Right lobe of liver (tissue), 6 donors: Measurements from ENCODE around the gene R3HCC1L. TPM values are rescaled to one million over a fixed set of nuclear protein-coding genes. Genes with fewer than 3 reads are reported as not detected.

Experiments used
- ATAC-seq, 4 donors: fragments of 200-7000 bp; cut with Tn5 transposase; one replicate each; pipeline ENCODE4 v1.9.1; 2020; ENCODE audit warnings: mild to moderate bottlenecking in 4 of 4, moderate library complexity in 4 of 4
- DNase-seq, 3 donors: peaks; one replicate each; pipeline ENCODE4 v3.0.0-alpha.2; 2020
- H3K27ac ChIP-seq, 3 donors: fragments of 200-600 bp; one replicate each; pipeline ENCODE4 v1.8.0; 2022
- H3K27me3 ChIP-seq, 2 donors: fragments of 200-600 bp; one replicate each; pipeline ENCODE4 v1.8.0; 2022
- H3K36me3 ChIP-seq, 4 donors: fragments of 200-600 bp; sonication (generic) in 1 of 4; one replicate each; pipeline versions ENCODE4 v1.5.1 to v1.8.0; 2017 to 2022; ENCODE audit warnings: control low read depth in 1 of 4
- H3K4me1 ChIP-seq, 4 donors: fragments of 200-600 bp; sonication (generic) in 1 of 4; one replicate each; pipeline versions ENCODE4 v1.5.1 to v1.8.0; 2017 to 2022; ENCODE audit warnings: control low read depth in 1 of 4
- H3K4me3 ChIP-seq, 3 donors: fragments of 200-600 bp; one replicate each; pipeline ENCODE4 v1.8.0; 2022
- H3K9me3 ChIP-seq, 4 donors: fragments of 200-600 bp; sonication (generic) in 1 of 4; one replicate each; pipeline versions ENCODE4 v1.5.1 to v1.8.0; 2017 to 2022; ENCODE audit warnings: control low read depth in 1 of 4
- POLR2A ChIP-seq: fragments of 450-650 bp; IDR thresholded peaks from one replicate; pipeline ENCODE4 v1.6.1; 2017; ENCODE audit warnings: antibody characterized with exemption, mild to moderate bottlenecking
- WGBS: methylation state at CpG from one replicate; pipeline ENCODE4 v1.1.6; 2018; ENCODE audit warnings: low coverage, low lambda C conversion rate; ENCODE audit not compliant: insufficient coverage; ENCODE audit errors: missing lambda C conversion rate; 5-methylcytosine and 5-hydroxymethylcytosine counted together
- intact Hi-C, 2 donors: fragments of 100-400 bp; cut with DNase I; formaldehyde crosslinking; loops; one replicate each; pipeline versions ENCODE4 v1.11.2 to v1.14.1; 2022
- total RNA-seq, 6 experiments: library from RNA; depleted of rRNA in 2 of 6; stranded (reverse); fragments of >200 nt in 2 of 6; fragmentation: NEBNext Ultra II Directional in 3 of 6; extraction: Animal tissue kit (Norgen Biotek cat#: 25700) in 3 of 6; gene quantifications; one replicate each; pipeline versions ENCODE4 v1.1.0 to v1.2.4, GENCODE V29; 2016 to 2023
- TF ChIP-seq, protein P1 (sequence below), 4 donors: fragments of 200-600 bp in 3 of 4; fragments of 450-650 bp in 1 of 4; IDR thresholded peaks; one replicate each; pipeline versions ENCODE4 v1.5.1 to v1.8.0; 2016 to 2022; ENCODE audit warnings: antibody characterized with exemption in 4 of 4, mild to moderate bottlenecking in 2 of 4
- donor health status: DM: no; HTN: yes; CAD: no.
- donor health status: DM: no; HTN: no; CAD: no.
- donor health status: DM: no; HTN: no; CAD: no.
- donor health status: DM: no; HTN: yes; CAD: no.
- donor health status: DM: no; HTN: yes; CAD: no.

The R3HCC1L gene
- total RNA-seq, 6 experiments from 2014 or later: 5.0 to 6.5 (median 5.5) TPM

DNA sequence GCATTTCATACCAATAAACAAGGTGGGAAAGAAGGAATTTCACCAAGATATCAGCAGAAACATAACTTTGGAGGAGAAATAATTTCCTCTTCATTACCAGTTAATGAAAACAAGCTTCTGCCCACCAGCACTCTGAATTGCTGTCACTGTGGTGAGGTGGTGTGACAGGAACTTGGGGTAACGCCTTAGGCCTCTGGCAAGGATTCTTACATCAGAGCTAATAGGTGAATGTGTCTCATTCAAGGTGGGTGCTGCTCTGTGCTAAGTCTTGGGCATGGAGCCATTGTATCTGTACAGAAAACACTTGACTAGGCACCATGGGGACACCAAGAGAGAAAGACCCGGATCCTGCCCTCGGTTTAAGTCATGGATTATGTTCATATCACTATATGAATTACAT lies 141.9 kb downstream of the R3HCC1L start:
- no peak for ATAC-seq
- Histone ChIP-seq H3K4me3 (no peak overlapping the region), H3K36me3 (no peaks in the 10 kb centered on the region), H3K4me1 (no peaks in the 10 kb centered on the region), H3K27ac (no peak overlapping the region), H3K27me3 (no peaks in the 10 kb centered on the region), H3K9me3 (no peaks in the 10 kb centered on the region)
- 67% methylated on average over 2 of the region's 3 CpGs for WGBS
- DNase-seq: peak in 1 of 3 donors; percentile 3
- TF ChIP-seq, protein P1, sequence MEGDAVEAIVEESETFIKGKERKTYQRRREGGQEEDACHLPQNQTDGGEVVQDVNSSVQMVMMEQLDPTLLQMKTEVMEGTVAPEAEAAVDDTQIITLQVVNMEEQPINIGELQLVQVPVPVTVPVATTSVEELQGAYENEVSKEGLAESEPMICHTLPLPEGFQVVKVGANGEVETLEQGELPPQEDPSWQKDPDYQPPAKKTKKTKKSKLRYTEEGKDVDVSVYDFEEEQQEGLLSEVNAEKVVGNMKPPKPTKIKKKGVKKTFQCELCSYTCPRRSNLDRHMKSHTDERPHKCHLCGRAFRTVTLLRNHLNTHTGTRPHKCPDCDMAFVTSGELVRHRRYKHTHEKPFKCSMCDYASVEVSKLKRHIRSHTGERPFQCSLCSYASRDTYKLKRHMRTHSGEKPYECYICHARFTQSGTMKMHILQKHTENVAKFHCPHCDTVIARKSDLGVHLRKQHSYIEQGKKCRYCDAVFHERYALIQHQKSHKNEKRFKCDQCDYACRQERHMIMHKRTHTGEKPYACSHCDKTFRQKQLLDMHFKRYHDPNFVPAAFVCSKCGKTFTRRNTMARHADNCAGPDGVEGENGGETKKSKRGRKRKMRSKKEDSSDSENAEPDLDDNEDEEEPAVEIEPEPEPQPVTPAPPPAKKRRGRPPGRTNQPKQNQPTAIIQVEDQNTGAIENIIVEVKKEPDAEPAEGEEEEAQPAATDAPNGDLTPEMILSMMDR (IDR thresholded peaks at IDR 0.05): no peak
- intact Hi-C loops: no loop called here

DNA sequence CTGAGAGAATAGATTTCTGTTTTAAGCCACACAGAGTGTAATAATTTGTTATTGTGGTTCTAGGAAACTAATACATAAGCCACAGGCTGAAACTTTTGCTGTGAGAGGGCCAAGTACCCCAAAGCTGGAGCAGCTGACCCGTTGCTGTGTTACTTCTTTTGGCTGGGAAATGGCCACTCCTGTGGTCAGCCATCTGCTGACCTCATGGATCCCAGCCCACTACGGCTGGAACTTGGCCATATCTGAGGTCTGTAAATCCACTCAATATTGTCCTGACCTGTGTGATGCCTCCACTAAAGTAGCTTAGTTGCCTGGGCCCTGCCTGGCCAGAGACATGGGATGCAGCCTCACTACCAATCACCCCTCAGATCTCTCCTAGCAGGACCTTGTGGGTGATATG lies 151.0 kb downstream of the R3HCC1L start:
- ATAC-seq (no peak), DNase-seq (peak in 1 of 3 donors; percentile 18)
- H3K27ac ChIP-seq: no peak overlapping the region
- TF ChIP-seq, protein P1 (IDR thresholded peaks at IDR 0.05): no peak
- H3K4me3 ChIP-seq: no peak overlapping the region
- intact Hi-C loops: no loop called here
- no peaks in the 10 kb centered on the region for H3K36me3 ChIP-seq
- WGBS: 70% methylated on average over 2 of the region's 2 CpGs
- no peaks in the 10 kb centered on the region for H3K9me3 ChIP-seq
- no peaks in the 10 kb centered on the region for H3K27me3 ChIP-seq
- no peaks in the 10 kb centered on the region for H3K4me1 ChIP-seq

DNA sequence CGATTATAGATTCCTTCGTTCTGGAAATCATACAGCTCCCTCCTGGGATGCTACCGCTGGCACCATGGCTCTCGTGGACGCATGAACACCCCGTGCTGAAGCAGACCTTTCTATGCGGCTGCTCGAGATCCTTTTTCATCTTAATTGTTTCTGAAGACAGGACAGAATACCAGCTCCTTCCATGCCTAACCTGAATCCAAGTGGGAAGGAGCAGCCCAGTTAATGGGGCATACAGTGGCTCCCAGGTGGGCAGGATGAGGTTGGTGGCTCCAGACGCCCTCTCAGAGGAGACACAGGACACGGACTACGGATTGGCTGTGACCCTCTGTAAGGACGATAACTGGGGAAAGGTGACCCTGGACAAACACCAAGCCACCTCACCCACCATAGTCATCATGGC lies 152.0 kb downstream of the R3HCC1L start:
- 76% methylated on average over 9 of the region's 12 CpGs for WGBS
- ATAC-seq: no peak
- Histone ChIP-seq H3K9me3 (no peaks in the 10 kb centered on the region), H3K36me3 (no peaks in the 10 kb centered on the region), H3K27me3 (no peaks in the 10 kb centered on the region), H3K27ac (no peak overlapping the region), H3K4me3 (no peak overlapping the region), H3K4me1 (no peaks in the 10 kb centered on the region)
- peak in 1 of 3 donors; percentile 15 for DNase-seq
- intact Hi-C loops: no loop called here
- TF ChIP-seq POLR2A: no peak
- TF ChIP-seq, protein P1 (IDR thresholded peaks at IDR 0.05): no peak

DNA sequence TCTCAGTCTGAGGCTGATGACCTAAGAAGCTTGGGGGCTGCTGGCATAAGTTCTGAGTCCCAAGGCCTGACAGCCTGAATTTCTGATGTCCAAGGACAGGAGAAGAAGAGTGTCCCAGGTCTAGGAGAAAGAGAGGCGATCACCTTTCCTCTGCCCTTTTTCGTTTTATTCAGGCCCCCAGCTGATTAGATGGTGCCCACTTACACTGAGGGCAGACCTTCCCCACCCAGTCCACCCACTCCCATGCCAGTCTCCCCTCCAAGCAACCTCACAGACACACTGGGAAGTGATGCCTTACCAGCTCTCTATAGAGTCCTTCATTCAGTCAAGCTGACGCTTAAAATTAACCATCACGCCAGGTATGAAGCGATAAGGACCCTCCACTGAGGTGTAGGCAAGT lies 152.9 kb downstream of the R3HCC1L start:
- ATAC-seq (no peak), DNase-seq (no peak)
- Histone ChIP-seq H3K4me1 (no peaks in the 10 kb centered on the region), H3K36me3 (no peaks in the 10 kb centered on the region), H3K9me3 (no peaks in the 10 kb centered on the region), H3K27me3 (no peaks in the 10 kb centered on the region), H3K27ac (no peak overlapping the region), H3K4me3 (no peak overlapping the region)
- TF ChIP-seq, protein P1 (IDR thresholded peaks at IDR 0.05): no peak
- no peak for TF ChIP-seq POLR2A
- WGBS: 90% methylated on average over 5 of the region's 5 CpGs
- intact Hi-C loops: no loop called here

DNA sequence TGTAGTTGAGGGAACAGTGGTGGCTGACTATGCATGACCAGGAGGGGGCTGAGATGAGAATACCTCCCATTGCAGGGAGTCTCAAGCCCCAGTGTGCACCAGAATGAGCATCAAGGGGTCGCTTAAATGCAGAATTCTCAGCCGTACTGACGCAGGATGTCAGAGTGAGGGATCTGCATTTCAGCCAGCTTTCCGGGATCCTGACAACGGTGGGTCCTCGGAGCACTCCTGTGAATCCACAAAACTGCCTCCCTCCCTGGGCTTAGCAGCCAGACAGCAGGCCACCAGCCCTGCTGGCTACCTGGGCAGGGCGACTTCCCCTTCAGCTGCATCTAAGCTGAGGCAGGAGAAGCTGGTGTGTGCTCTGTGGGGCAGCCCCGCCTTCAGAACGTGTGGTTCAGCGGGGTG lies 155.3 kb downstream of the R3HCC1L start:
- no peak overlapping the region for H3K4me3 ChIP-seq
- H3K36me3 ChIP-seq: no peaks in the 10 kb centered on the region
- no peaks in the 10 kb centered on the region for H3K9me3 ChIP-seq
- intact Hi-C loops: no loop called here
- no peaks in the 10 kb centered on the region for H3K4me1 ChIP-seq
- no peak overlapping the region for H3K27ac ChIP-seq
- ATAC-seq (no peak), DNase-seq (peak in 1 of 3 donors; percentile 31)
- no CpG with 5 or more reads among the region's 10 CpGs for WGBS
- no peaks in the 10 kb centered on the region for H3K27me3 ChIP-seq
- TF ChIP-seq, protein P1 (IDR thresholded peaks at IDR 0.05): no peak
- TF ChIP-seq POLR2A: no peak
